WTC11 (cell line): Measurements from ENCODE around the gene FADS6. TPM values are rescaled to one million over a fixed set of nuclear protein-coding genes. Genes with fewer than 3 reads are reported as not detected.

ENCODE experiments used
- ATAC-seq: fragments of 200-7000 bp; cut with Tn5 transposase; 2 replicates; pipeline ENCODE4 v1.10.0; 2021; ENCODE audit warnings: mild to moderate bottlenecking, moderate library complexity
- CTCF ChIA-PET: fragments of 300-600 bp; sonication (Branson Sonifier 250); formaldehyde crosslinking; loops from one replicate; lab custom pipeline; 2021; ENCODE audit warnings: antibody characterized with exemption; lab: Charles Lee
- POLR2A ChIA-PET: fragments of 350-600 bp; sonication (Branson Sonifier 250); formaldehyde crosslinking; loops from one replicate; lab custom pipeline; 2021; ENCODE audit warnings: antibody characterized with exemption; lab: Charles Lee
- DNase-seq: peaks from one replicate; pipeline ENCODE4 v3.0.0; 2021; ENCODE audit warnings: low spot score
- H3K27ac Mint-ChIP-seq: 2 replicates; pipeline ENCODE4 v1.8.0; 2021; ENCODE audit warnings: mixed read lengths
- H3K27me3 Mint-ChIP-seq: 2 replicates; pipeline ENCODE4 v1.8.0; 2021; ENCODE audit warnings: low read depth, mild to moderate bottlenecking, moderate library complexity, mixed read lengths
- H3K36me3 Mint-ChIP-seq: 2 replicates; pipeline ENCODE4 v1.8.0; 2021; ENCODE audit warnings: mixed read lengths
- H3K4me1 Mint-ChIP-seq: 2 replicates; pipeline ENCODE4 v1.8.0; 2022; ENCODE audit warnings: mixed read lengths
- H3K4me3 Mint-ChIP-seq: 2 replicates; pipeline ENCODE4 v1.8.0; 2021; ENCODE audit warnings: mild to moderate bottlenecking, moderate library complexity, mixed read lengths
- H3K9me3 Mint-ChIP-seq: 2 replicates; pipeline ENCODE4 v1.8.0; 2021; ENCODE audit warnings: mixed read lengths
- ATF1 ChIP-seq: sonication (generic); formaldehyde crosslinking; IDR thresholded peaks from 2 replicates; pipeline ENCODE4 v1.8.1; 2023; ENCODE audit warnings: mild to moderate bottlenecking, moderate library complexity, missing genetic modification reagents
- CBFB ChIP-seq: sonication (generic); formaldehyde crosslinking; IDR thresholded peaks from 2 replicates; pipeline ENCODE4 v1.8.1; 2022; ENCODE audit warnings: mild to moderate bottlenecking, low read depth, missing genetic modification reagents
- CREB1 ChIP-seq: sonication (generic); formaldehyde crosslinking; IDR thresholded peaks from 2 replicates; pipeline ENCODE4 v1.8.0; 2023; ENCODE audit warnings: mild to moderate bottlenecking, missing genetic modification reagents
- E2F5 ChIP-seq: sonication (generic); formaldehyde crosslinking; IDR thresholded peaks from 2 replicates; pipeline ENCODE4 v1.8.1; 2022; ENCODE audit warnings: mild to moderate bottlenecking, moderate library complexity, missing genetic modification reagents
- FOXK1 ChIP-seq: sonication (generic); formaldehyde crosslinking; IDR thresholded peaks from 2 replicates; pipeline ENCODE4 v1.8.0; 2022; ENCODE audit warnings: mild to moderate bottlenecking, moderate library complexity, missing genetic modification reagents
- FOXP1 ChIP-seq: sonication (generic); formaldehyde crosslinking; IDR thresholded peaks from 2 replicates; pipeline ENCODE4 v1.8.0; 2022; ENCODE audit warnings: missing genetic modification reagents, mild to moderate bottlenecking, moderate library complexity, borderline replicate concordance
- HMGA2 ChIP-seq: fragments of 250-450 bp; sonication (Bioruptor Pico); IDR thresholded peaks from 2 replicates; pipeline ENCODE4 v1.4.0; 2021; ENCODE audit warnings: mild to moderate bottlenecking, moderate library complexity
- HMGXB4 ChIP-seq: sonication (generic); formaldehyde crosslinking; IDR thresholded peaks from 2 replicates; pipeline ENCODE4 v1.8.1; 2023; ENCODE audit warnings: mild to moderate bottlenecking, moderate library complexity, missing genetic modification reagents
- IRF1 ChIP-seq: sonication (generic); formaldehyde crosslinking; IDR thresholded peaks from 2 replicates; pipeline ENCODE4 v1.8.0; 2023; ENCODE audit warnings: missing genetic modification reagents
- KAT7 ChIP-seq: sonication (generic); formaldehyde crosslinking; IDR thresholded peaks from 2 replicates; pipeline ENCODE4 v1.8.1; 2023; ENCODE audit warnings: missing genetic modification reagents, mild to moderate bottlenecking, borderline replicate concordance
- MYBL2 ChIP-seq: sonication (generic); formaldehyde crosslinking; IDR thresholded peaks from 2 replicates; pipeline ENCODE4 v1.8.1; 2023; ENCODE audit warnings: mild to moderate bottlenecking, moderate library complexity, missing genetic modification reagents
- NFE2L1 ChIP-seq: sonication (generic); formaldehyde crosslinking; IDR thresholded peaks from 2 replicates; pipeline ENCODE4 v1.8.1; 2023; ENCODE audit warnings: missing genetic modification reagents
- NFYB ChIP-seq: sonication (generic); formaldehyde crosslinking; conservative IDR thresholded peaks from 2 replicates; pipeline ENCODE4 v1.8.0; 2022; ENCODE audit warnings: low read depth, missing genetic modification reagents
- OVOL2 ChIP-seq: fragments of 250-450 bp; sonication (Bioruptor Pico); IDR thresholded peaks from 2 replicates; pipeline ENCODE4 v1.9.0; 2021; ENCODE audit warnings: mild to moderate bottlenecking, borderline replicate concordance
- TEAD1 ChIP-seq: sonication (generic); formaldehyde crosslinking; IDR thresholded peaks from 2 replicates; pipeline ENCODE4 v1.8.0; 2022; ENCODE audit warnings: mild to moderate bottlenecking, missing genetic modification reagents
- ZNF416 ChIP-seq: fragments of 250-450 bp; sonication (Bioruptor Pico); IDR thresholded peaks from 2 replicates; pipeline ENCODE4 v1.9.0; 2021; ENCODE audit warnings: mild to moderate bottlenecking, inconsistent platforms
- ZSCAN18 ChIP-seq: fragments of 250-450 bp; sonication (Bioruptor Pico); IDR thresholded peaks from 2 replicates; pipeline ENCODE4 v2.1.2; 2022; ENCODE audit warnings: mild to moderate bottlenecking, moderate library complexity
- total RNA-seq: library from RNA; stranded (reverse); gene quantifications from 3 replicates; pipeline ENCODE4 v1.2.3, GENCODE V29; 2021

FADS6 gene
- total RNA-seq, 1 experiment from 2014 or later, result 1.2 TPM

GRCh38 chr17:74877592-74878548 lies 15.6 kb downstream of the FADS6 start (continued):
- TF ChIP-seq HMGXB4 (CRISPR knock-in tag) (no peak), ZSCAN18 (CRISPR knock-in tag) (no peak), FOXK1 (CRISPR knock-in tag) (no peak), ZNF416 (CRISPR knock-in tag) (no peak), FOXP1 (CRISPR knock-in tag) (no peak), CREB1 (no peak)

GRCh38 chr17:74875977-74876593 lies 17.3 kb downstream of the FADS6 start:
- Mint-ChIP-seq H3K27ac (no peak overlapping the region), H3K36me3 (peaks cover 6% of the 10 kb centered on the region), H3K4me3 (no peak overlapping the region), H3K9me3 (no peaks in the 10 kb centered on the region), H3K4me1 (peaks cover 21% of the 10 kb centered on the region), H3K27me3 (peaks cover 5% of the 10 kb centered on the region)
- no peak for DNase-seq
- ChIA-PET CTCF (interaction anchor here (1.0 to 1.4 kb wide), 2 partner anchors 14 to 85 kb away, joined by 3 to 7 read pairs; no protein-coding TSS in a partner anchor), POLR2A (no interaction called here)
- TF ChIP-seq HMGA2 (CRISPR knock-in tag) (no peak), KAT7 (CRISPR knock-in tag) (no peak), ATF1 (no peak), NFE2L1 (no peak), MYBL2 (no peak), E2F5 (CRISPR knock-in tag) (no peak), OVOL2 (CRISPR knock-in tag) (no peak), NFYB (CRISPR knock-in tag) (no peak), TEAD1 (CRISPR knock-in tag) (no peak), IRF1 (no peak), CBFB (CRISPR knock-in tag) (no peak), CREB1 (no peak)
- ATAC-seq, result no peak
